Head of caudate nucleus (tissue), 42 donors: ENCODE results near the gene AKAP1.
A peak's percentile ranks its signal among the peaks of the same experiment; 100 is the strongest.

ENCODE experiments used
- DNase-seq, 42 donors: peaks; one replicate each; pipeline versions ENCODE4 v3.0.0 to v3.0.0-alpha.2; 2020 to 2021; ENCODE audit warnings: mixed read lengths in 7 of 42
- intact Hi-C: fragments of 100-400 bp; cut with DNase I; formaldehyde crosslinking; loops from one replicate; pipeline ENCODE4 v1.15.0; 2022

The AKAP1 gene

DNA sequence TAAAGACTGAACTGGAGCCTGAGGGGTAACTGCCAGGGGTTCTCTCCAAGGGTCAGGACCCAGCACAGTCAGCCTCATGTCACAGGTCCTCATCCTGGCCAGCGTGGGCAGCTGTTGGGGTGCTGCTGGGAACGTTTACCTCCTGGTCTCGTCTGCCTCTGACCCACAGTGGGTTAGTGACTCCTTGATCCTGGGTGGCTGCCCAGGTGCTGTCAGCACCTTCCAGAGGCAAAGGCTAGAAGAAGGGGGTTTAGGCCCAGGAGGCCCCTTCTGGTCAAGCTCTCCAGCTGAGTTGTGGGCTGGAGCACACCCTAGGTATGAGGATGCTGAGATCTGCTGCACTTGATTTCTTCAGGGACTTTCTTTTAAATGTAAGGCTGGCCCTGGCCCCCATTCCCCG lies 30.3 kb downstream of the AKAP1 start:
- DNase-seq, result peak in 1 of 42 donors; percentile 14
- intact Hi-C loops, result no loop called here

DNA sequence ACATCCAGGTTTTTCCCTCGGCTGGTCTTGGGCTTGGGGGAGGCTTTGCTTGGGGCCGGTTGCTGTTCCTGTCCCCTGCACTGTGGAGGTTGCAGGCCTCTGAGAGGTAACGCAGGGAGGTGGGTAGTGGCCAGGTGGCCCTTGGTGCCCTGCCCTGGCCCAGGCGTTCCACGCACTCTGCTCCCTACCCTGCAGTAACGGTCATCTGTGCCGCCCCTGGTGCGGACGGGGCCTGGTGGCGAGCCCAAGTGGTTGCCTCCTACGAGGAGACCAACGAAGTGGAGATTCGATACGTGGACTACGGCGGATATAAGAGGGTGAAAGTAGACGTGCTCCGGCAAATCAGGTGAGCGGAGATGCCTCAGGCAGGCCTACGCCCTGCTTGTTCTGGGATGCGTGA lies 30.9 kb downstream of the AKAP1 start:
- DNase-seq, result peak in 1 of 42 donors; percentile 16
- intact Hi-C loops, result no loop called here

GRCh38 chr17:57117798-57118197 lies 32.8 kb downstream of the AKAP1 start:
- peak in 1 of 42 donors; percentile 10 for DNase-seq
- intact Hi-C loops, result no loop called here

DNA sequence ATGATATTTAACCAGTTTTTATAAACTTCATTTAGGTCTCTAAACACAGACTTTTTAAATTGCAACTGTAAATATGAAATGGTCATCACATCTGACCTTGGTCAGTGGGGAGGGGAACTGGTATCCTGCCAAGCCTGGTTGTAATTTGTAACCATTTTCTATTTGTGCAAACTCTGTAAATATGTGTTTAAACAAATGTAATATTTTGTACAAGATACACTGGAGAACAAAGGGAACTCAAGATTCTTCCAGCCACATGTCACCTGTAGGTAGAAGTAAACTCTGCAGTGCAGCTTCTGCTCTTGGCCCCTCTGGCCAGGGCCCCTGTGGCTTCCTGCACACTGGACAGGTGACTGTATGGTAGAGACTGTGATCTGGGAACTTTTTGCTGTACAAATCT lies 35.8 kb downstream of the AKAP1 start:
- intact Hi-C loops, result loop anchor here (10.0 kb wide), 1 partner anchor 624 kb away; the partner anchor contains the start of gene CCDC182
- DNase-seq, result no peak

GRCh38 chr17:57121308-57122042 lies 36.4 kb downstream of the AKAP1 start:
- DNase-seq, result peak in 37 of 42 donors; percentile 21 to 79 (median 54)
- intact Hi-C loops, result loop anchor here (10.0 kb wide), 1 partner anchor 623 kb away; the partner anchor contains the start of gene CCDC182

GRCh38 chr17:57124053-57124452 lies 39.0 kb downstream of the AKAP1 start:
- intact Hi-C loops, result loop anchor here (10.0 kb wide), 1 partner anchor 621 kb away; the partner anchor contains the start of gene CCDC182
- no peak for DNase-seq

DNA sequence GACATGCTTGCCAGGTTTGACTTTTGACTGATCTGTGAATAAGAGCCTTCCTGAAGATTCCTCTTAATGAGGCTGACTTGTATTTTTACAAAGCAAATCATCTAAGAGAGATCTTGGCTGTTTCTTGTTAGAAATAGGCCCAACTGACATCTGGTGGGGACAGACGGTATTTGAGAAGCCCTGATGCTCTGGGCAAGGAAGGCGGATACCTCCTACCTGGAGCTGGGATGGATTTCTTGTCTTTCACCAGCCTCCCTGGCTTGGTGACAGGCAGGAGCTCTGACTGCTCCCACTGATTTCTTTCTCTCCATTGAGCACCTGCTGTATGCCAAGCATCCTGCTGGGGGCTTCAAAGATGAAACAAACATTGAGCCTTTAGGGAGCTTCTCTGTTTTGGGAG lies 40.4 kb downstream of the AKAP1 start:
- DNase-seq, result peak in 1 of 42 donors; percentile 23
- intact Hi-C loops, result loop anchor here (10.0 kb wide), 1 partner anchor 619 kb away; the partner anchor contains the start of gene CCDC182

DNA sequence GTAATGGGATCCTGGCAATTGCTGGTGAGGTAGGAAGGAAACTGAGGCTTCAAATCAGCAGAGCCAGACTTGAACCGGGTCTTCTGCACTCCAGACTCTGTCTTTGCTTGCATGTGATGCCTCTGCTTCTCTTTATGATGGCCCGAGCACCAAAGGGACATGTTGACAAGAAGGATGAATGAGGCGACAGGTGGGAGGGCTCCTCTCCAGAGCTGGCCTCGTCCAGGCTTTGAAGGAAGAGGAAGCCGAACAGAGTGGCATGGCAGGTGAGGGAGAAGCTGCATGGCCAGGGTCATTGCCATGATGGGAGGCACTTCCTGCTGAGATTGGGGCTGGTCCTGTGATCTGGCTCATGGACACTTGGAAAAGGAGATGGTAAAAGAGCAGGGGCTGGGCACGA lies 40.8 kb downstream of the AKAP1 start:
- DNase-seq, result no peak
- intact Hi-C loops, result loop anchor here (10.0 kb wide), 1 partner anchor 619 kb away; the partner anchor contains the start of gene CCDC182

GRCh38 chr17:57130708-57131461 lies 45.8 kb downstream of the AKAP1 start:
- DNase-seq, result peak; percentile 60 to 96 (median 89)
- intact Hi-C loops, result loop anchor here (5.0 kb wide), 1 partner anchor 701 kb away; no protein-coding TSS in a partner anchor

DNA sequence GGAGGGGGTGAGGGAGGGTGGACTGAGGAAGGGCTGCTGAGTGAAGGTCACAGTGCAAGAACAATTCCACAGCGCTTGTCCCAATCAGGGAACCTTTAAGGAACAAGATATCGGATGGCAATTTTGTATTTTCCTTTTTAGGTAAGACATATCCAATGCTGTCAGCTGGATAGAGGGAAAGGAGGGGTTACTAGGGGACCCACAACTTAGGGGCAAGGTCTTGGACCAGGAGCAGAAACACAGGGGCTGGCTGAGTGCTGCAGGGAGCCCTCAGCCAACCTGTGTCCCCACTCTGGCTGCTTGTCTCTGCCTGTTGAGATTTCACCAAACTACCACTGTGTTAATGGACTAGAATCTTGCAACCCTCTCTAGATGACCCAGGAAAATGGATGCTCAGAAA lies 47.6 kb downstream of the AKAP1 start:
- intact Hi-C loops, result loop anchor here (5.0 kb wide), 1 partner anchor 700 kb away; no protein-coding TSS in a partner anchor
- DNase-seq, result no peak

- intact Hi-C loops, result loop anchor here (5.0 kb wide), 1 partner anchor 699 kb away; no protein-coding TSS in a partner anchor
- DNase-seq, result no peak
Measured at GRCh38 chr17:57133486-57133885, 48.4 kb downstream of the AKAP1 start.

GRCh38 chr17:57135026-57135788 lies 50.2 kb downstream of the AKAP1 start:
- no peak for DNase-seq
- intact Hi-C loops, result no loop called here

DNA sequence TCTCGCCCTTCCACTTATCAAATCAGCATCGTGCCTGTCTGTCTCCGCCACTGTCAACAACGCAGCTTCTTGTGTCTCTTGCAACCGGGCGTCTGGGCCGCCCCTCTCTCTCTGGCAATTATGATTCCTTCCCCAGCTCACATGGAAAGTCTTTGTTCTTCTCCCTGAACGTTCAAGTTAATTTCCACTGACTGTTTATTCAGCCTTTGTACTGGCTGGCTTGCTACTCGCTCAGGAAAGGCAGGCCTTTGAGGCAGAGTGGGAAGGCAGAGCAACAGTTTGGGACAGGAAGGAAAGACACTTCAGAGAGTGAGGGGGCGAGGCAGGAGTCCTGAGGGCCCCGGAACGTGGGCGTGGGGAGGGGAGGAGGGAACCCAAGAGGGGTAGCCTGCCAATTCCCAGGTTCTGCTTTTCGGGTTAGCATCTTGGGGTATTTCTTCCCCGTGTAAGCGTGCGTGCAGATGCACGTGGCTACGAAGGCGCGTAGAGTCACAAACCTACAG lies 50.8 kb downstream of the AKAP1 start:
- DNase-seq, result peak in 1 of 42 donors; percentile 20
- intact Hi-C loops, result no loop called here

DNA sequence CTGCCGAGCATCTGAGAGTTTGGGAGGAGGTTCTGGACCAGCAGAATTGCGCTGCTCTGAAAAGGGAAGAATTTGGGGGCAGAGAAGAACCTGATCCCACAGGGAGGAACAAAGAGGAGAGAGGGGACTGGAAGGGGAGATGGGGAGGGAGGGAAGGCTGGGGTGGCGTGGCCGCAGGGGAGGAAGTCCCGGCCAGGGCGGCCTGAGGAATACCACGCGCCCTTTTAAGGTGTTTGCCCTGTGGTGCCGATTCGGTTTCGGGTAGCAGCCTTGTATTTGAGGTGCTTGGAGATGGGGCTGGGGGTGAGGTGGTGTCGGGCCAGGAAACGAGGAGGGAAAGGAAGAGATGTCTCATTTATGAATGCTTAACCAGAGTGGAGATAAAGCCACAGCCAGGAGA lies 51.3 kb downstream of the AKAP1 start:
- intact Hi-C loops, result no loop called here
- DNase-seq, result no peak

- DNase-seq, result no peak
- intact Hi-C loops, result no loop called here
Measured at GRCh38 chr17:57138030-57138911, 53.2 kb downstream of the AKAP1 start.

DNA sequence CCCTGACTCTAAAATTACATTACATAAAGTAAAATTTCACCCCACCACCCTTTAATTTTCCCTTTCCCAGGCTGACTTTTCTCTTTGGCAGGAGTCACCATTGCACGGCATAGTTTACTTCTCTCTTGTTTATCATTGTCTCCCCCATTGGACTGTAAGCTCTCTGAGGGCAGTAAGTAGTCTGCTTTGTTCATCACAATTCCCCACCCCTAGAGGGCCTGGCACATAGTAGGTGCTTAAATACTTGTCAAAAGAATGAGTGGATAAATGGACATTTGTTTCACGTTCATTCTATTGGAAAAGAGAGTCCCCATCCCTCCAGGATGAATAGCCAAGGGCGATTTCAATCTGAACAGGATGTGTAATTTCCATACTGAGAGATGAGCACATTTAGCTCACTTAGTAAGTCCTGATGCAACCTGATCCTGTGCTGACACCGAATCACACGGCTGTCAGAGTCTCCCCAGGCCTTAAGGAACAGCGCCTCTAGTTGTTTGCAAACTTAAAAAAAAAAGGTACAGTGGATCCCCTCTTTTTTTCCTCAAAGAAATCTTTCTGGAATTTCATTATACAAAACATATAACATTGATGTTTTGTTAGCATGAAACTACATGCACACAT lies 54.0 kb downstream of the AKAP1 start:
- intact Hi-C loops, result no loop called here
- DNase-seq, result no peak

DNA sequence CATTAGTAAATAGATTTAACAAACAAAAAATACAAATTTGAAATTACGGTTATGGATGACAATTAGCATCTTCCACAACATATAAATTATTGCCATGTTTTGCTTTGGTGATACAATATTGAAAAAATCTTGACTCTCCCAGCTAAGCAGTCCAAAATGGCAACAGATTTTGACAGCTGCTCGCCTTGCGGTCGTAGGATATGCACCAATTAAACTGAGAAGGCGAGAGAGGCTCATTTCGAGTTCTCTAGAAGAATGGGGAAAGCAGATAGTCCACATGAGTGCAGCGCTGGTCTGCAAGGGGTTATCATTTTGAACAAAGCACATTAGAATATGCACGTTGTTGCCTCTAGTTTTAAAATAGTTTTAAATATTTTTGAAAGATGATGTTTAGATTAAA lies 55.3 kb downstream of the AKAP1 start:
- DNase-seq, result no peak
- intact Hi-C loops, result no loop called here

DNA sequence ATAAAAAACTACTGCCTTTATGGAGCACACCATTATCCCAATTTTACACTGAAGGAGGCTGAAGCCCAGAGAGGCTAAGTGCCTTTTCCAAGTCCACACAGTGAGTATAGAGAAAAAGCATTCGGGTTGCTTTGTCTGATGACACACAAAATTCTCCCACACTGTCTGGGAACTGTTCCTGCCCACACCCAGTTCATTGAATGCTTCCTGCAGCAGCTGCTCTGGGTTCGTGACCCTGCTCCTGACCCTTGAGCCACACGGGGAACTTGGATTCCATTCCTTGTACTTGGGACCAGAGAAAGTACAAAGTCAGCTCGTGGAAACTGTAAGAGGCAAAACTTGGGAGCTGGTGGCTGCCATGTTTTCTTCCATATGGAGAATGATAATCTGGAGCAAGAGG lies 57.9 kb downstream of the AKAP1 start:
- intact Hi-C loops, result no loop called here
- DNase-seq, result no peak
